ENCODE results near the gene ST3GAL4.

Gene ST3GAL4

GRCh38 chr11:126452241-126453101 is 97.0 kb downstream of the ST3GAL4 start:
- DNase-seq (ENCODE audit: low read depth): no peak

- no peak for DNase-seq (ENCODE audit: low read depth)
Observed at GRCh38 chr11:126456089-126456488, 100.6 kb downstream of the ST3GAL4 start.

GRCh38 chr11:126456783-126457542 is 101.5 kb downstream of the ST3GAL4 start:
- no peak for DNase-seq (ENCODE audit: low read depth)

GRCh38 chr11:126457817-126458216 is 102.3 kb downstream of the ST3GAL4 start:
- DNase-seq (ENCODE audit: low read depth): no peak

- peak; percentile 8 for DNase-seq (ENCODE audit: low read depth)
Observed at GRCh38 chr11:126459691-126460281, 104.3 kb downstream of the ST3GAL4 start.

GRCh38 chr11:126460417-126461095 is 105.1 kb downstream of the ST3GAL4 start:
- no peak for DNase-seq (ENCODE audit: low read depth)

GRCh38 chr11:126461096-126461440 is 105.6 kb downstream of the ST3GAL4 start:
- DNase-seq (ENCODE audit: low read depth): no peak

GRCh38 chr11:126461996-126462395 is 106.5 kb downstream of the ST3GAL4 start:
- no peak for DNase-seq (ENCODE audit: low read depth)

GRCh38 chr11:126462422-126462821 is 106.9 kb downstream of the ST3GAL4 start:
- no peak for DNase-seq (ENCODE audit: low read depth)

Data from non-pigmented ciliary epithelial cell (primary cell).